Body of pancreas (tissue), 4 donors: ENCODE measurements around the gene NEDD4L. TPM values are rescaled to one million over a fixed set of nuclear protein-coding genes. Genes with fewer than 3 reads are reported as not detected.

Experiments
- ATAC-seq: fragments of 150-250 bp; one replicate; pipeline ENCODE4 v1.9.1; 2016
- DNase-seq, 4 donors: peaks; one replicate each; pipeline ENCODE4 v3.0.0-alpha.2; 2019
- H3K27ac ChIP-seq, 4 donors: fragments of 200-600 bp; sonication (generic); 1 replicate in 3 of 4; 2 replicates in 1 of 4; pipeline versions ENCODE4 v1.5.1 to v1.6.1; 2016 to 2019; ENCODE audit warnings: mild to moderate bottlenecking in 1 of 4, mixed read lengths in 1 of 4, moderate library complexity in 1 of 4
- H3K27me3 ChIP-seq, 2 donors: fragments of 200-600 bp; sonication (generic); one replicate each; pipeline ENCODE4 v1.6.0; 2016; ENCODE audit warnings: mild to moderate bottlenecking in 1 of 2
- H3K36me3 ChIP-seq, 2 donors: fragments of 200-600 bp; sonication (generic); replicated peaks in 1 of 2; 2 replicates each; pipeline ENCODE4 v1.5.1; 2016; ENCODE audit warnings: low read depth in 2 of 2; ENCODE audit not compliant: insufficient read depth in 1 of 2
- H3K4me1 ChIP-seq: fragments of 200-600 bp; sonication (generic); one replicate; pipeline ENCODE4 v1.6.0; 2016
- H3K4me3 ChIP-seq, 2 donors: fragments of 200-600 bp; sonication (generic); 1 replicate in 1 of 2; 2 replicates in 1 of 2; pipeline ENCODE4 v1.5.1; 2016 to 2019
- H3K9me3 ChIP-seq, 3 donors: fragments of 200-600 bp; sonication (generic); 1 replicate in 2 of 3; 2 replicates in 1 of 3; pipeline ENCODE4 v1.5.1; 2016
- POLR2A ChIP-seq, 3 donors: fragments of 450-650 bp; IDR thresholded peaks; one replicate each; pipeline ENCODE4 v1.6.1; 2016; ENCODE audit warnings: antibody characterized with exemption in 3 of 3, mild to moderate bottlenecking in 2 of 3
- WGBS, 2 donors: methylation state at CpG; one replicate each; pipeline ENCODE4 v1.1.5; 2017; 5-methylcytosine and 5-hydroxymethylcytosine counted together
- intact Hi-C: fragments of 100-400 bp; cut with DNase I; formaldehyde crosslinking; loops from one replicate; pipeline ENCODE4 v1.15.1; 2023
- total RNA-seq, 2 donors: library from RNA; depleted of rRNA; stranded (reverse); fragments of >200 nt; gene quantifications; one replicate each; pipeline ENCODE4 v1.1.0, GENCODE V29; 2016
- TF ChIP-seq, protein P1 (sequence below), 7 experiments: fragments of 450-650 bp in 4 of 7; fragments of 200-600 bp in 3 of 7; sonication (generic) in 3 of 7; IDR thresholded peaks; one replicate each; pipeline ENCODE4 v1.5.1; 2016 to 2019; ENCODE audit warnings: antibody characterized with exemption in 7 of 7

Gene NEDD4L
- total RNA-seq, 2 donors from 2014 or later: 105 to 108 TPM

DNA sequence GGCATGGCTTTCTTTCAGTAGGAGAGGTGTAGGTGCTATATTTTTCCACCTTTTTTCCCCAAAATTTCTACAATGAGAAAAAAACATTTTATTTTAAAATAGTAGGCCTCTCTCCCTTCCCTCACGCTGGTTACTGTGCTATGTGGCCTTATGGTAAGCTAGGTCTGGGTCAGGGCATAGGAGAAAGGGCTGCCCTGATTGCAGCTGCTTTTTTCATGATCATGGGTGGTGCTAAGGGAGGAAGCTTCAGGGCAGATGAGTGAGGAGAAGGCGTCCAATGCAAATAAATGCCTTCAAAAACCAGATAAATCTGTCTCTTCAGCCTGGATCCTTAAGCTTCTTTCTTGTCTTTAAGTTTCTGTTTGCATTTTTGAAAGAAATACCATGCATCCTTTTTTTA, 338.4 kb downstream of the NEDD4L start:
- 83 to 89% methylated on average over 2 of the region's 2 CpGs for WGBS, 2 donors
- peaks cover 2% of the 10 kb centered on the region for H3K4me1 ChIP-seq
- ATAC-seq (no peak), DNase-seq (no peak)
- H3K36me3 ChIP-seq: peaks cover 0 to 22% of the 10 kb centered on the region in 2 donors
- H3K27me3 ChIP-seq: no peaks in the 10 kb centered on the region
- H3K9me3 ChIP-seq: no peaks in the 10 kb centered on the region
- H3K4me3 ChIP-seq: no peak overlapping the region
- intact Hi-C loops: no loop called here
- TF ChIP-seq POLR2A (IDR thresholded peaks at IDR 0.05): no peak
- TF ChIP-seq, protein P1, sequence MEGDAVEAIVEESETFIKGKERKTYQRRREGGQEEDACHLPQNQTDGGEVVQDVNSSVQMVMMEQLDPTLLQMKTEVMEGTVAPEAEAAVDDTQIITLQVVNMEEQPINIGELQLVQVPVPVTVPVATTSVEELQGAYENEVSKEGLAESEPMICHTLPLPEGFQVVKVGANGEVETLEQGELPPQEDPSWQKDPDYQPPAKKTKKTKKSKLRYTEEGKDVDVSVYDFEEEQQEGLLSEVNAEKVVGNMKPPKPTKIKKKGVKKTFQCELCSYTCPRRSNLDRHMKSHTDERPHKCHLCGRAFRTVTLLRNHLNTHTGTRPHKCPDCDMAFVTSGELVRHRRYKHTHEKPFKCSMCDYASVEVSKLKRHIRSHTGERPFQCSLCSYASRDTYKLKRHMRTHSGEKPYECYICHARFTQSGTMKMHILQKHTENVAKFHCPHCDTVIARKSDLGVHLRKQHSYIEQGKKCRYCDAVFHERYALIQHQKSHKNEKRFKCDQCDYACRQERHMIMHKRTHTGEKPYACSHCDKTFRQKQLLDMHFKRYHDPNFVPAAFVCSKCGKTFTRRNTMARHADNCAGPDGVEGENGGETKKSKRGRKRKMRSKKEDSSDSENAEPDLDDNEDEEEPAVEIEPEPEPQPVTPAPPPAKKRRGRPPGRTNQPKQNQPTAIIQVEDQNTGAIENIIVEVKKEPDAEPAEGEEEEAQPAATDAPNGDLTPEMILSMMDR (IDR thresholded peaks at IDR 0.05): no peak
- H3K27ac ChIP-seq: no peak overlapping the region

DNA sequence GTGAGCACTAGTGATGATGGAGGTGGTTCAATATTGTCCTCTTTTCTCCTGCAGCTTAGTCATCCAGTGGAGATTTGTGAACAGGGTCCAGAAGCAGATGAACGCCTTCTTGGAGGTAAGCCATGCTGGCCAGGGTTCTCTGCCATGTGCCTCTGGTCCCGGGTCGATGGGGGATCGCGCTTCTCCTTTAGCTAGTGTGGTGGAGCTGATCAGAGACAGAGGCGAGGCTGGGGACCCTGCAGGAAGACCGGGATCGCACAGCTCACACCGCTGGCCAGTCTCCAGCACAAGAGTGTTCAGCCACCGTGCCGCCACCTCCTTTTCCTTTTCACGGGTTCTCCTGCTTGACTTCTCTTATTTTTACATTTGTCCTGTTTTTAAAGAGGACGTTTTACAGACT, 341.4 kb downstream of the NEDD4L start:
- WGBS, 2 donors: 89 to 94% methylated on average over 12 to 13 of the region's 13 CpGs
- no peak for DNase-seq
- intact Hi-C loops: no loop called here
- Histone ChIP-seq H3K27ac (no peak overlapping the region), H3K4me3 (no peak overlapping the region), H3K36me3 (peaks cover 2 to 38% of the 10 kb centered on the region in 2 donors), H3K4me1 (no peaks in the 10 kb centered on the region), H3K9me3 (no peaks in the 10 kb centered on the region), H3K27me3 (no peaks in the 10 kb centered on the region)
- no peak for TF ChIP-seq POLR2A (IDR thresholded peaks at IDR 0.05)
- TF ChIP-seq, protein P1 (IDR thresholded peaks at IDR 0.05): no peak
- no peak for ATAC-seq

DNA sequence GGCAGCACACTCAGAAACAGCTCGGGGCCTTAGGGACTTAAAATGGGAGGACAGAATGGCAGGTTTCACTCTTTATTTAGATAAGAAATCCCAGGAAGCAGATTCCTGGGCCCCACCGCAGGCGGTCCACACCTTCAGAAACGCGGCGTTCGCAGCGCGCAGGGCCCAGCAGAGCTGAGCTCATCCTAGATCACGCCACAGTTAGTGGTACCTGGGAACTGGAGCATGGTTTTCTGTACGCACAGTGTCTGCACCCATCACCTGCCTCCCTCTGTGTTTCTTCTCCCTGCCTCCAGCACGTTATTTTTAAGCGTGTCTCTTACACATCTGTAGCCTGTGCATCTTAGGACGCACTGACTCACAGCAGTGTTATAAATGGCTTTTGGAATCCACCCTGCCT, 342.8 kb downstream of the NEDD4L start:
- 92 to 95% methylated on average over 14 of the region's 14 CpGs for WGBS, 2 donors
- H3K27me3 ChIP-seq: no peaks in the 10 kb centered on the region
- H3K4me1 ChIP-seq: peaks cover 11% of the 10 kb centered on the region
- no peak for TF ChIP-seq POLR2A (IDR thresholded peaks at IDR 0.05)
- TF ChIP-seq, protein P1 (IDR thresholded peaks at IDR 0.05): no peak
- H3K9me3 ChIP-seq: no peaks in the 10 kb centered on the region
- H3K36me3 ChIP-seq: peaks cover 6 to 37% of the 10 kb centered on the region in 2 donors
- no peak overlapping the region for H3K4me3 ChIP-seq
- H3K27ac ChIP-seq: no peak overlapping the region
- intact Hi-C loops: no loop called here
- DNase-seq: no peak
- no peak for ATAC-seq

DNA sequence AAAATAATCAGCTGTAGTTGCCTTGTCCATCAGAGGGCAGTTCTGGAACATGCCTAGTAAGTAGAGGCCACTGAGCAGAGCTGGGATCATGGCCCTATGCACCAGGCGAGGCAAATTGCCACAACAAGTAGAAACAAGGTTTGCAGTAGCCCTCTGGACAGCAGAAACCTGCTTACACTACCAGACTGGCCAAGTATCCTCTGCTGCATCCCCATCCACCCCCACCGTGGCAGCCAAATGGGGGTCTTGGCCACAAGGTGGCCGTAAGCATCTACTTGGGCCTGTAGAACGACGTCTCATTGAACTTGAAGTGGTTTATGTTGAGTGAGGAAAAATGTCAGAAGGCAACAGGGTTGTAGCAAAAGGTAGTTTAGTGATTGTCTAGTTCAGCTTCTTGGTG, 343.7 kb downstream of the NEDD4L start:
- Histone ChIP-seq H3K4me3 (no peak overlapping the region), H3K4me1 (peaks cover 13% of the 10 kb centered on the region), H3K9me3 (no peaks in the 10 kb centered on the region), H3K27ac (no peak overlapping the region), H3K36me3 (peaks cover 6 to 39% of the 10 kb centered on the region in 2 donors), H3K27me3 (no peaks in the 10 kb centered on the region)
- 85 to 92% methylated on average over 5 of the region's 5 CpGs for WGBS, 2 donors
- ATAC-seq: no peak
- intact Hi-C loops: no loop called here
- TF ChIP-seq, protein P1 (IDR thresholded peaks at IDR 0.05): no peak
- TF ChIP-seq POLR2A (IDR thresholded peaks at IDR 0.05): no peak
- DNase-seq: no peak

DNA sequence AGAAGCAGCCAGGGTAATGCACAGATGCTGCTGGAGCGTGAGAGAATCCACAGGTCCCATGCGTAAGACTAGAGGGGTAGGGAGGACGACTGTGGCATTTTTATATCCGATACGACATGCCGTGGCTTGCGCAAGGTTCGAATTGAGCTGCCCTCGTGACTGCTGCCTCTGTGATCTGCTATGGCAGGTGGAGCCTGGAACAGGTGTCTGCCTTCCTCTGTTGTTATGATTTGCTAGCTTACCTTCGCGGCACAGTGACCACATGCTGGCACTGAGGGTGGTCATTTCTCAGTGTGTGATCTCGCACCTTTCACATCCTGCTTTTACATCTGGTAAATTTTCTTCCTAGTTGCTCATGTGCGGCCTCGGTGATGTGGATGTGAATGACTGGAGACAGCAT, 344.7 kb downstream of the NEDD4L start:
- WGBS, 2 donors: 89 to 95% methylated on average over 14 of the region's 14 CpGs
- intact Hi-C loops: no loop called here
- H3K27ac ChIP-seq: no peak overlapping the region
- H3K4me3 ChIP-seq: no peak overlapping the region
- DNase-seq: no peak
- no peak for ATAC-seq
- H3K27me3 ChIP-seq: no peaks in the 10 kb centered on the region
- no peak for TF ChIP-seq POLR2A (IDR thresholded peaks at IDR 0.05)
- TF ChIP-seq, protein P1 (IDR thresholded peaks at IDR 0.05): no peak
- H3K36me3 ChIP-seq: peaks cover 6 to 39% of the 10 kb centered on the region in 2 donors
- peaks cover 13% of the 10 kb centered on the region for H3K4me1 ChIP-seq
- H3K9me3 ChIP-seq: no peaks in the 10 kb centered on the region
